Stomach (tissue), 4 donors: ENCODE results near the gene TSGA10IP.

Source experiments
- CTCF ChIP-seq, 7 experiments: fragments of 450-650 bp in 4 of 7; fragments of 200-600 bp in 3 of 7; sonication (generic) in 3 of 7; IDR thresholded peaks; one replicate each; pipeline ENCODE4 v1.5.1; 2016 to 2019; ENCODE audit warnings: antibody characterized with exemption in 7 of 7, control low read depth in 2 of 7, mild to moderate bottlenecking in 1 of 7
- EP300 ChIP-seq: sonication (generic); formaldehyde crosslinking; IDR thresholded peaks from one replicate; pipeline ENCODE4 v1.6.1; 2017; ENCODE audit warnings: antibody characterized with exemption

- TF ChIP-seq EP300, result no peak
- TF ChIP-seq CTCF (IDR thresholded peaks at IDR 0.05), result no peak
Observed at GRCh38 chr11:65927904-65928397, 17.3 kb upstream of the TSGA10IP start.
